OCI-M2 (cell line): ENCODE results near the gene EMC9.
A peak's percentile ranks its signal among the peaks of the same experiment; 100 is the strongest.

Source experiments
- DNase-seq: peaks from one replicate; lab custom pipeline; 2025; ENCODE audit not compliant: unreplicated experiment; lab: John Stamatoyannopoulos, UW

The EMC9 gene

DNA sequence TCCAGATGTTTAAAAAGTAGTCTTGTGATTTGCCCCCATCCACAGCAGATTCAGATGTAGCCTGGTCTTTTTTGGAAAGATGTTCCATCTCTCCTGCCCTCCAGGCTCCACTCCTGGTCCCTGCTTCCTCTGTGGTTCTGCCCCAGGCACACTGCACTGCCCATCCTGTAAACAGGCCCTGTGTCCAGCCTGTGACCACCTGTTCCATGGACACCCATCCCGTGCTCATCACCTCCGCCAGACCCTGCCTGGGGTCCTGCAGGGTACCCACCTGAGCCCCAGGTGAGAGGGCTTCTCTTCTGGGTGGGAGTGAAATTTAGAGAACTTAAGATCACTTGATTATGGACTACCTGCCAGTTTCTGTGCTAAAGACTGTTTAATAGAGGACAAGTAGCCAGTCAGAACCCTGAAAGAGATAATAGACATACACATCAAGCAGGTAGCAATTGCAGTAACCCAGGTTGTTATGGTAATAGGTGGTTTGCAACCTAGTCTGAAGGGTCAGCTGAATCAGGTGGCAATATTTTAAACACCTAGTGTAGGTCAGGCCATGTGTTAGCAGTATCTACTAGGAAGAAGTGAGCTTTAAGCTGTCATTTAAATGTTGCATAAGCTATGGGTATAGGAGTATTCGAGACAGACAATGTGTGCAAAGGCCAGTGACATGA lies 8.0 kb upstream of the EMC9 start:
- DNase-seq: no peak

DNA sequence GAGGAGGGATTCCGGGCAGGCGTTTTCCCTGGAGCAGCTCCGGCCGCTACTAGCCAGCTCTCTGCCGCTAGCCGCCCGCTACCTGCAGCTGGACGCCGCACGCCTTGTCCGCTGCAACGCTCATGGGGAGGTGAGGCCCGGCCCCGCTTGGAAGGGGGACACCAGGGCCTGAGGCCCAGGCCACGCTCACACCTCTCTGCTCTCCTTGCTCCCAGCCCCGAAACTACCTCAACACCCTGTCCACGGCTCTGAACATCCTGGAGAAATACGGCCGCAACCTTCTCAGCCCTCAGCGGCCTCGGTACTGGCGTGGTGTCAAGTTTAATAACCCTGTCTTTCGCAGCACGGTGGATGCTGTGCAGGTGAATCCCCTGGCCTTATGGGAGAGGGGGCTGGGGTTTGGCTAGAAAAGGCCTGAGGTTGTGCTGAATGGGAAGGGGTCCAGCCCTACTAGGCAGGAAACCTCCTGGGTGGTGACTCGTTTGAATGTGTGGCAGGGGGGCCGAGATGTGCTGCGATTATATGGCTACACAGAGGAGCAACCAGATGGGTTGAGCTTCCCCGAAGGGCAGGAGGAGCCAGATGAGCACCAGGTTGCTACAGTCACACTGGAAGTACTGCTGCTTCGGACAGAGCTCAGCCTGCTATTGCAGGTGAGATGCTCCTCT lies 6.5 kb upstream of the EMC9 start:
- DNase-seq: no peak

DNA sequence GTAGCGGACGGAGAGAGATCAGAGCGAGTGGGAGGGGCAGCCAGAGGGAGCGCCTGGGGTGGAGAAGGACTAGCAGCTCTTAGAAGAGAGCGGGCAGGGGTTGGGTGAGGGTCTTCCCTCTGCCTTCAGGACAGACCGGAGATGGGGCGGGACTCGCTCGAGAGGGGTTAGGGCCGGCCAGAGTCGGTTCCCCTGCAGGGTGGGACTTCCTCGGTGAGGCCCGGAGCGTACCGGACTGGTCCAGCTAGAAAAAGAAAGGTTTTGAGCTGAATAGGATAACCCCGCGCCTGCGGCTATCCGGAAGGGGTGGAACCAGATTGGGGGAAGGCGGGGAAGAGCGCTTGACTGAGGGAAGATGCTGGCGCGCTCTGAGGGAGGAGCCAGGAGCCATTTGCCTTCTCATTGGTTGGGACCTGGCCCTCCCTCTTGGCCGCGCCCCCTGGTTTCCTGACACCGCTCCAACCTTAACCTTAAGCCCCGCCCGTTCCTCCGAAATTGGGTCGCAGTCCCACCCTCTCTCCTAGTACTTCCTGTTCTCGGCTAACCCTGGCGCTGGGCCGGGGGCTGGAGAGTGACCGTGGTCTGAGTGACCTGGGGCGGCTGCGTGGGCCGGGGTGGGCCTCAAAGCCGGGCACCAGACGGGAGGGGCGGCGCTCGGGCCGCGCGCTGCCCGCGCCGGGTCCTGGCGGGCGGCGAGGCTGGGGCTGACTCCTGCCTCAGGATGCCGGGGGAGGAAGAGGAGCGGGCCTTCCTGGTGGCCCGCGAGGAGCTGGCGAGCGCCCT lies 5.8 kb upstream of the EMC9 start, which contains the start of gene RNF31:
RNF31 (plus strand) TSS at position 521 of the 783 bp plus-strand sequence; CDS start at position 722, 201 bp downstream.
- DNase-seq: peak; percentile 97

DNA sequence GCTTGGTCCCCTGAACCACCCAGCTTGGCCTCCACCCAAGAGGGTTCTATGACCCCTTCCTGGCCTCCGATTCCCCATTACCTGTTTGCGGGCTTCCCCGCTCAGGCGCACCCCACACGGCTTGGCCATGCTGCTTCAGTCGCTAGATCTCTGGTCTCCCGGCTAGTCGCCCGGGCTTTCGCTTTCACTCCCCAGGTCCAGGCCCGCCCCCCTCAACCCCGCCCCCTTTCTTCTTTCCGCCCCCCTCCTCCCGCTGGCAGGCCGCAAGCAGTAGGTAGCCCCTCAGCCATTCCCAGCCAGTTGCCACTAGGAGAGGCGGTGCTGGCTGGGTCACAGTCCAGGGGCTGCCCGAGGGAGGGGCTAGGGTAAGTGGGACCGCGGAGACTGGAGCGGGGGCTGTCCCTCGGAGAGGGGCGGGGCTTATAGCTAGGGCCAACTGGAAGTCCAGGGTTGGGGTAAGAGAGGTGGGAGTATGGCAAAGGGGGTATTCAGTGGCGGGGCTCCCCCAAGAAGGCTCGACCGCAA lies 5.1 kb upstream of the EMC9 start, which contains the start of gene PSME2:
PSME2 (minus strand) TSS at position 158 of the 525 bp plus-strand sequence; CDS start at position 129, 29 bp downstream.
- peak; percentile 87 for DNase-seq

DNA sequence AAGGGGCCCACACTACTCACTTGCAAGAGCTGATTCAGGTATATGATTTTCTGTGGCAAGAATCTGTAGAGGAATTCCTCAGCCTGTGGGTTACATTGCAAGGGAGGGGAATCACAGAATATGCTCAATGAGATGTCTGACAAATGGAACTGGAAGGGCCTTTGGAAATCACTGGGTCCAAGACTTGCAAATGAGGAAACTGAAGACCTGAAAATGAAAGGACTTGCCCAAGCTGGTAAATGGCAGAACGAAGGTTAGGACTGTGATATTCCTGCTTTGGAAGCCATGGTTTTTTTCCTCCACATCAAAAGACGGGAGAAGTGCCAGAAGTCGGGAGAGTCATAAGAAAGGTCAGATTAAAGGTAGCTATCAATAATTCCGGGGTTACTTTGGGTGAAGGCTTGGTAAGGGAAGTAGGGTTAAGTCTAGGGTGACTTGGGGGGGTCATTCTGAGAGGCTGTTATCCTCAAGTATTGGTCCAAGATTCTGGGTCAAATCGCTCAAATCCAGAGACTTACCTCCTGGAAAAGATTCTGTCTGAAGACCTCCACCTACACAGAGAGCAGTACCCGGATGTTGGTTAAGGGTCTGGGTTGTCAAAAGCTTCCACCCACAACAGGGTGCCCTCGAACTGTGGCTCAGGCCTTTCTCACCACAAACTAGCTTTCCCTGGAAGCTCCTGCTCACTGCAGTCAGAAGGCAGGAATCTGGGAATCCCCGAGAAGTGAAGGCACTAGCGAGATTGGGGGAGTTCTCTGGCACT lies 4.5 kb upstream of the EMC9 start:
- DNase-seq: no peak

DNA sequence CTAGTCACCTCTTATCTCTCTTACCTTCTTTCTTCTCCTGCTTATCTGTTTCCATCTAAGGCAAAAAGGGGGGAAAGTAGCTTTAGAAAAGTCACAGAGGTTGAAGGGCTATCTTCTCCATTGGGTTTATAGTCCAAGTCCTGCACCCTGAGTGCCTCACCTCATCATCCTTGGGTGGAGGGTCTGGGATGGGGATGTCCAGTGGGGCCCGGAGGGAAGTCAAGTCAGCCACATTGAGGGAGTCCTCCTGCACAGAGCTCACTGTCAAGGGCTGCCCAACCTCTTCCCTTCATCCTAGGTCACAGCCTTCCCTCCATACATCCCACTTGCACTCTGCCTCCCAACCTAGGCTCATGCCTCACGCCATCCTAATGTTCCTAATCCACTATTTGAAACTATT lies 3.8 kb upstream of the EMC9 start:
- DNase-seq: no peak

DNA sequence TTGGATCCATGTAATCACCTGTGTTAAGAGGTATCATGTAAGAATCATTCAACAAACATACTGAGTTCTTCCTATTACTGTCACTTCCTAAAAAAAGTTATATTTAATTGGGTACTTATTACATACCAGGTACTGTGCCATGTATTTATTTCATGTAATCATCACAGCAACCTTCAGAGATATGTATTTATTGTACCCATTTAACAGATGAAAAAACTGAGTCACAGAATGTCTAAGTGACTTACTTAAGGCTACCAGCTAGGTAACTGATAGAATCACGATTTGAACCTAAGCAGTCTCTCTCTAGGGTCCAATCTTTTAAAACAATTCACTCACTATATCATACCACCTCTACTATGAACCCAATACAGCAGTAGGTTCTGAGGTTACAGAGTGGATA lies 3.1 kb upstream of the EMC9 start:
- no peak for DNase-seq

DNA sequence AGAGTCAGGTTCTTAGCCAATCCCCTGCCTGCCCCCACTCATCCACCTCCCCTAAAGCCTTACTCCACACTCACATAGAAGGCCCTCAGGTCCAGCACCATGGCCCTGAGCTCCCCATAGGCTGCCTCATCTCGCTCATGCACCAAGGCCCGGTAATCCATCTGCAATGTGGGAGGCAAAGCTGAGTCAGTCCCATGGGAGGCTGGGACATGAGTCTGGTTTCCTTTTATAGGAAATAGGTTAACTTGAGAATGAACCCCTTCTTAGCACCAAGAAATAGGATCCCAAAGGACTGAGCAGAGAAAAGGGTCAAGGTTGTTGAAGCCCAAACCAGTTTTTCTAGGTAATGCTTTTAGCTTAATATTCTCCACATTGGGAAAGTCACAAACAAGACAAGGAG lies 2.1 kb upstream of the EMC9 start:
- DNase-seq: no peak

DNA sequence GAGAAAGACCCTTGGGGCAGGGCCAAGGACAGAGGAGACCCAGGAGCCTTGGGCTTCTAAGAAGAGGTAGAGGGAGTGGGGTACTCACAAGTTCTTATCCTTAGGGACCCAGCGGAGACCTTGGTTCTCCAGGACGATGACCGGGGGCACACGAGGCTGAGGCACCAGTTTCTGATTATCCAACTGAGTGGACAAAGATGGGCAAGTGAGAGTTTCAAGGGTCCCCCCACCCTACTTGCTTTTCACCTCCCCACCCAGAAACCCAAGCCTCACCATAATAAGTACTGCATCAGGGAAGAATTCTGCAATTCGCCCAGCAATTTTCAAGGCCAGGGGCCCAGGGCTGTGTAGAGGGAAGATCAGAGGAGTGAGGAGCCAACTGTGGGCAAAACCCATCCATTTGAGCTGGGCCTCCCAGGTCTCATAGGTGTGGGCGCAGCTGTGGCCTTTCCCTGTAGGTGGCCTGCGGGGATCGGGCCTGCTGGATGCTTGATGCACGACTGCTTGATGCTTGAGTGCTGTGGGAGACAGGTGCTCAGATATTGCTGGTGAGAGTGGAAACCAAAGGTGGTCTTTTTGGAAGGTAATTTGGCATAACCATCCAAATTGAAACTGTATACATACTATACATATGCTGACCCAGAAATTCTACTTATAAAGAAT lies 2.0 kb downstream of the EMC9 start:
- DNase-seq: no peak

DNA sequence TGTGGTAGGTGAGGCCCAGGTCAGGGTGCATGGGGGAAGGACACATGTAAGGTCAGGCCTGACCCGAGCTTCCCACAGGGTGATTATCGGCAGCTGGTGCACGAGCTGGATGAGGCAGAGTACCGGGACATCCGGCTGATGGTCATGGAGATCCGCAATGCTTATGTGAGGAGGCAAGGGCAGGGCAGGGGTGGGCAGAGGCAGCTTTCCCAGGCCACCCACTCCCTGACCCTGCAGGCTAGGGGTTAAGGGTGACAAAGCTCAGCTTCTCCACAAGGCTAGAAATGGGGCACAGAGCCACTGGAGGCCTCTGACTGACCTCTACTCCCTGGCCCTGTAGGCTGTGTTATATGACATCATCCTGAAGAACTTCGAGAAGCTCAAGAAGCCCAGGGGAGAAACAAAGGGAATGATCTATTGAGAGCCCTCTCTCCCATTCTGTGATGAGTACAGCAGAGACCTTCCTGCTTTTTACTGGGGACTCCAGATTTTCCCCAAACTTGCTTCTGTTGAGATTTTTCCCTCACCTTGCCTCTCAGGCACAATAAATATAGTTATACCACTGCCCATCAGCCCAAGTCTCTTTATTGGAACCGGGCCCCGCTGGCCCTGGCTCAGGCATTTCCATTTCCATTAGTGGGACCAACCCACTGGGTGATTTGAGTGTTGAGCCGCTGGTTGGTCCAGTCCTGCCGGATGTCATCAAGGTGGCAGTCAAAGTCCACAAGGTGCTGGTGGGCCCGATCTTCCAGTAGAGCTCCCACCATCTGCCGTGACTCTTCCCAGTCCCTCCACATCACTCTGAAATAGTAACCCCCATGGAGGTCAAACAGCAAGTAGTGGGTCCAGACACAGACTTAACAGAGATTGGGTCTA lies 2.8 kb downstream of the EMC9 start:
- no peak for DNase-seq

DNA sequence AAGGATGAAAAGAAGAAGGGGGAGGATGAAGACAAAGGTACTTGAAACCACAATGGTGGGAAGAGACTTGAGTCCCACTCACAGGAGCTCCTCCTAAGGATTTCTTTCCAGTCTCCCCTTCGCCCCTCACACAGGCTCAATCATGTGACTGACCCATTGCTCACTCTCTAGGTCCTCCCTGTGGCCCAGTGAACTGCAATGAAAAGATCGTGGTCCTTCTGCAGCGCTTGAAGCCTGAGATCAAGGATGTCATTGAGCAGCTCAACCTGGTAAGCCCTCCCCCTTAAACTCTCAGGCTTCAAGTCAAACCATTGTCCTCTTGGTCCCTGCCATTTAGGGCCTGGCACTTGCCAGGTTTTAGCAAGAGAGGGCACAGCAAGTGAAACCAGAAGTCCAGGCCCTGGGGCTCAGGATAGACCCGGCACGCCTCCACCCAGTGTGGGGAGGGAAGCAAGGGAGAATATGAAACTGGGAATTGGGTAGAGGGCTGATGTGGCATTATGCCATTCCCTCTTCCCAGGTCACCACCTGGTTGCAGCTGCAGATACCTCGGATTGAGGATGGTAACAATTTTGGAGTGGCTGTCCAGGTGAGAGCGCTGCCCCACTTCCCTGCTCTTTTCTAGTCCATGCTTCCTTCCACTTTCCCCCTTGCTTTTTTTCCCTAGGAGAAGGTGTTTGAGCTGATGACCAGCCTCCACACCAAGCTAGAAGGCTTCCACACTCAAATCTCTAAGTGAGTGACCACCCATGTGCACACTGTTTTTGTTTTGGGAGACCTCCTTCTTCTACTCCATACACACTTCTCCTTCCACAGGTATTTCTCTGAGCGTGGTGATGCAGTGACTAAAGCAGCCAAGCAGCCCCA lies 3.6 kb downstream of the EMC9 start:
- DNase-seq: no peak

DNA sequence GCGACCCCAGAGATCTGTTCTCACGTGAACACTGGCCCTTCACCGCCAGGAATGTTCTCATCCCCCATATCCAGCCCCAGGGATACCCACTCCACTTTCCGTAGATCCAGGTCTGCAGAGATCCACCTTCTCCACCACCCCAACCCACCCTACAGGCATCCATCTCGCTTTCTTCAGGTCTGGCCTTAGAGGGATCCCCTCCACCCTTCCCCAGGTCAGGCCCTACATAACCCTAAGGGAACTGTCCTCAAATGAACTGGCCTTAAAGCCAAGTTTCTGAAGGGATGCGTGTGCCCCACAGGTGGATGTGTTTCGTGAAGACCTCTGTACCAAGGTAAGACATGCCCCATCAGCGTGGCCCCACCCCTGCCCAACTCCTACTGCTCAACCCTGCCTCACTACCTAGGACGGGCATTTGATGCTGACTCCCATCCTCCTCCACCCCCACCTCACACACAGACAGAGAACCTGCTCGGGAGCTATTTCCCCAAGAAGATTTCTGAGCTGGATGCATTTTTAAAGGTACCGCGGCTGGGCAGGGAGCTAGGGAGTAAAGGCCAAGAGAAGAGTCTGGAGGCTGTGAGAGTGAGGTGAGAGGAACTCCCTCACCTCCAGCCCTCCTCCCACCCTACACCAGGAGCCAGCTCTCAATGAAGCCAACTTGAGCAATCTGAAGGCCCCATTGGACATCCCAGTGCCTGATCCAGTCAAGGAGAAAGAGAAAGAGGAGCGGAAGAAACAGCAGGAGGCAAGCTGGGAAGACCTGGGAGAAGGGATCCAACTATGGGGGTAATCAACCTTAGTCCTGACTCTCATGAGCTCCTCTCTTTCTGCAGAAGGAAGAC lies 4.5 kb downstream of the EMC9 start:
- no peak for DNase-seq

DNA sequence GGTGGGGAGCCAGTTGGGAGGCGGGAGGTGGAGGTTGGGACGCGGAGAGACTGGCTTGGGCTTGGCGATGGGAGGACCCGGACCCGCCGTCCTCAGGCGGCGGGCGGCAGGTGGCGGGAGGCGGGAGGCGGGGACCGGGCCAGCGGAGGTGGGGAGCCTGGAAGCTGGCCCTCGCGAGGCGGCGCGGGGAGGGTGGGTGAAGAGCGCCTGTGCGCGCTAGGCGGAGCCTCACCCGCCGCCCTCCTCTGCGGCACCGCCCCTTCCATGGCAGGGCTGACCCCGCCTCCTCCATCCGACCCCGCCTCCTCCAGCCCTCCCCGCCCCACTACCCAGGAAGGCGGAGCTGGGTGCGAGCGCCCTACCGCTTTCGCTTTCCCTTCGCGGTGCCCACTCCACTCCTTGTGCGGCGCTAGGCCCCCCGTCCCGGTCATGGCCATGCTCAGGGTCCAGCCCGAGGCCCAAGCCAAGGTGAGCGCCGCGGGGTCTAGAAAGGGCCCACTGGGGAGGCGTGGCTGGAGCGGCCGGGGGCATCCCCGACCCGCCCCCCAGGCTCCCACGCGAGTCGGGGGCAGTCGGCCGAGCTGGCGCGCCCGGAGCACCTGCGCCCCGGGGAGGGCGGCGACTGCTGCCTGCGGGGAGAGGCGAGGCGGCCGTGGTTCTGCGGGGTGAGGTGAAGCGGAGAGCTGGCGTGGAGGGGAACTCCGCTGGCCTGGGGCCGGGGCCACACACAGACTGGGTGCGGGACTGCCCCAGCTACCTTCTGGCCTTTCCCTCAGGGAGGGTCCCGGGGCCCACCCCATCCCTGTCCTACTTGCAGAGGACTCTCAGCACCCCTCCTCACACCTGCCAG lies 5.3 kb downstream of the EMC9 start, which contains the start of gene PSME1:
PSME1 (plus strand) TSS at position 361 of the 850 bp plus-strand sequence; CDS start at position 430, 69 bp downstream.
- peak; percentile 57 for DNase-seq

DNA sequence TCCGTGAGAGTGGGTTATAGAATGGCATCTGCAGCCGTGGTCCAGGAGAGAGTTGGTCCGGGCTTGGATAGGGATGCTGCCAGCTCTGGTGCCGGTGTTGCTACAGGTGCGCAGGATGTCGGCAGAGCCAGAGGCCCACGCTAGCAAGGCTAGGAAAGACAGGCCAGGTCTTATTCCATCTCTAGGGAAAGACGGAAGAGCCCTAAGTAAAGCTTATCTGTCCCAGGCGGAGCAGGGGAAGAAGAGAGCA lies 5.9 kb downstream of the EMC9 start:
- DNase-seq: no peak

DNA sequence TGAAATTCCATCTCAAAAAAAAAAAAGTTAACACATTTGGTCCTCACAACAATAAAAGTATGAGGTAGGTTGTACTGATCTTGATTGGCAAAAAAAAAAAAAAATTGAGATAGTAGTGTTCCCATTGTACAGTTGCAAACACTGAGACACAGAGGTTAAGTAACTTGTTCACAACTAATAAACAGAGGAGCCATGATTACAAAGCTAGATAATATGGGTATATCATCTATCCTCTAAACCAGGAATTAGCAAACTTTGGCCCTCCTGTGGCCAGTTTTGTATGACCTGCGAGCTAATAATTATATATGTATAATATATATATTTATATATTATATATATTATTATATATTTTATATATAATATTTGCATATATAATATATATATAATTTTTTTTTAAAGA lies 7.7 kb downstream of the EMC9 start:
- no peak for DNase-seq

DNA sequence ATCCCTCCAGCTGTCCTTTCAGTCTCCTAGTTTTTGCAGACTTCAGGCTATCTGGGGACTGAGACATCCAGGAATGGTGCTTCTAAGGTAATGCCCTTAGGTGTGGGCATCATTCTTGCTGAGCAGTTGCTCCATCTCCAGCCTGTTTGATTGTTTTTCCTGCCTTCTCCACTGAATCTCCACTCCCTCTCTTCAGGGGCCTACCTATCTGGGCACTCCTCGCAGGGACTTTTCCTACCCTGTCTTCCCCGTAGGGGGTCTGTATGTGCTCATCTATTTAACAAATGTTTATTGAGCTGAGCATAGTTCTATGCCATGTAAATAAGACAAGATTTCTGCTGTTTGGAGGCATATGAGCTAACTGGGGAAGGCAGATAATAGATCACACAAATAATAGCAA lies 8.4 kb downstream of the EMC9 start:
- no peak for DNase-seq
